NCI-H1930 (cell line): Measurements from ENCODE around the gene UBN1.
"Not testable (repeated sequence)": the region's sequence is repeated elsewhere in the genome, so short reads cannot be mapped to it uniquely, and the experiment has no call there.

ENCODE experiments used
- DNase-seq, 2 experiments: peaks; one replicate each; lab custom pipeline; 2025; lab: John Stamatoyannopoulos, UW

Gene UBN1

DNA sequence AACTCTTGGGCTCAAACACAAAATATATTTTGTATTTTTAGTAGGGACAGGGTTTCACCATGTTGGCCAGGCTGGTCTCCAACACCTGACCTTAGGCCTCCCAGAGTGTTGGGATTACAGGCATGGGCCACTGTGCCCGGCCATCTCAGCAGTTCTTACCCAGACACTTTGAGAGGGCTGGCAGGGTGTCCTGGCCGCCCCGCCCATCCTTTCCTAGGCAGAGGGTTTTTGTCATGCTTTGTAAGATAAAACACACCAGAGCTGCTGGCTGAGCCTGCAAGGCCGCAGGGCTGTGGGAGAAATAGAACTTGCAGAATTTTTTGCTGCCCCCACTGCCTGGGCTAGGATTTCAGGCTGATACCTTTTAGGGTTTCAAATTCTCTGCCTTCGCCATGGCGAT is 80.9 kb downstream of the UBN1 start:
- no peak for DNase-seq

DNA sequence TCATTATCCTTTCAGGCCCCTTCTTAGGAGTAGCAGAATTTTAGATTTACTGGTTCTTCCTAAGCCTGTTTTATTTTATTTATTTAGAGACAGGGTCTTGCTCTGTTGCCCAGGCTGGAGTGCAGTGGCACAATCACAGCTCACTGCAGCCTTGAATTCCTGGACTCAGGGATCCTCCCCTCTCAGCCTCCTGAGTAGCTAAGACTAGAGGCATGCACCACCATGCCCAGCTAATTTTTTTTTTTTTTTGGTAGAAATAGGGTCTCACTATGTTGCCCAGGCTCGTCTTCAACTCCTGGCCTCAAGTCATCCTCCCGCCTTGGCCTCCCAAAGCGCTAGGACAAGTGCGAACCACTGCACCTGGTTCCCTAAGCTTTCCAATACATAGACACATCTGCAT is 82.3 kb downstream of the UBN1 start:
- not testable (repeated sequence) for DNase-seq

DNA sequence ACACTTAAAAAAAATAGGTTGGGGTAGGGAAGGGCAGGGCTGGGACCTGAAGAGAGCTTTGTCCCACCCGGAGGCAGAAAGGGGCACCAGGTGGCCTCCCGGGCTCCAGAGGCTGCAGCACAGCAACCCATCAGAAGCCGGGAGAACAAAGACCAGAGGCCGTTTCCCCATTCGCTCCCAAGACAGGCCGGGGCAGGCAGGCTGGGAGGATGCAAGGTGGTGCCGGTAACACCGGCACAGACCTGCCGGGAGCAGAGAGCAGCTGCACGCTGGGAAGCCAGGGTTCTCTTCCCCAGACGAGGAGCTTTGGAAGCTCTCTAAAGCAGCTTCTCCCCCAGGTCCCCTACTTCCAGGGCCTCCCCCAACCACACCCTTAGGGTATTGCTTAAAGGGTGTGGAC is 84.1 kb downstream of the UBN1 start:
- DNase-seq, result no peak
